Measurements from ENCODE around the gene KCNQ1.

- TF ChIP-seq, protein P1, sequence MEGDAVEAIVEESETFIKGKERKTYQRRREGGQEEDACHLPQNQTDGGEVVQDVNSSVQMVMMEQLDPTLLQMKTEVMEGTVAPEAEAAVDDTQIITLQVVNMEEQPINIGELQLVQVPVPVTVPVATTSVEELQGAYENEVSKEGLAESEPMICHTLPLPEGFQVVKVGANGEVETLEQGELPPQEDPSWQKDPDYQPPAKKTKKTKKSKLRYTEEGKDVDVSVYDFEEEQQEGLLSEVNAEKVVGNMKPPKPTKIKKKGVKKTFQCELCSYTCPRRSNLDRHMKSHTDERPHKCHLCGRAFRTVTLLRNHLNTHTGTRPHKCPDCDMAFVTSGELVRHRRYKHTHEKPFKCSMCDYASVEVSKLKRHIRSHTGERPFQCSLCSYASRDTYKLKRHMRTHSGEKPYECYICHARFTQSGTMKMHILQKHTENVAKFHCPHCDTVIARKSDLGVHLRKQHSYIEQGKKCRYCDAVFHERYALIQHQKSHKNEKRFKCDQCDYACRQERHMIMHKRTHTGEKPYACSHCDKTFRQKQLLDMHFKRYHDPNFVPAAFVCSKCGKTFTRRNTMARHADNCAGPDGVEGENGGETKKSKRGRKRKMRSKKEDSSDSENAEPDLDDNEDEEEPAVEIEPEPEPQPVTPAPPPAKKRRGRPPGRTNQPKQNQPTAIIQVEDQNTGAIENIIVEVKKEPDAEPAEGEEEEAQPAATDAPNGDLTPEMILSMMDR (IDR thresholded peaks at IDR 0.05), result no peak
- TF ChIP-seq ZNF423 (CRISPR knock-in tag; IDR thresholded peaks at IDR 0.05) (no peak), E2F5 (CRISPR knock-in tag; IDR thresholded peaks at IDR 0.05) (no peak), SP1 (CRISPR knock-in tag; conservative IDR thresholded peaks at IDR 0.05) (no peak), FOXJ3 (CRISPR knock-in tag; IDR thresholded peaks at IDR 0.05; ENCODE audit: borderline replicate concordance) (no peak), NFE2L1 (CRISPR knock-in tag; IDR thresholded peaks at IDR 0.05) (no peak), PRDM15 (CRISPR knock-in tag; IDR thresholded peaks at IDR 0.05) (no peak)
- TF ChIP-seq, protein P2, sequence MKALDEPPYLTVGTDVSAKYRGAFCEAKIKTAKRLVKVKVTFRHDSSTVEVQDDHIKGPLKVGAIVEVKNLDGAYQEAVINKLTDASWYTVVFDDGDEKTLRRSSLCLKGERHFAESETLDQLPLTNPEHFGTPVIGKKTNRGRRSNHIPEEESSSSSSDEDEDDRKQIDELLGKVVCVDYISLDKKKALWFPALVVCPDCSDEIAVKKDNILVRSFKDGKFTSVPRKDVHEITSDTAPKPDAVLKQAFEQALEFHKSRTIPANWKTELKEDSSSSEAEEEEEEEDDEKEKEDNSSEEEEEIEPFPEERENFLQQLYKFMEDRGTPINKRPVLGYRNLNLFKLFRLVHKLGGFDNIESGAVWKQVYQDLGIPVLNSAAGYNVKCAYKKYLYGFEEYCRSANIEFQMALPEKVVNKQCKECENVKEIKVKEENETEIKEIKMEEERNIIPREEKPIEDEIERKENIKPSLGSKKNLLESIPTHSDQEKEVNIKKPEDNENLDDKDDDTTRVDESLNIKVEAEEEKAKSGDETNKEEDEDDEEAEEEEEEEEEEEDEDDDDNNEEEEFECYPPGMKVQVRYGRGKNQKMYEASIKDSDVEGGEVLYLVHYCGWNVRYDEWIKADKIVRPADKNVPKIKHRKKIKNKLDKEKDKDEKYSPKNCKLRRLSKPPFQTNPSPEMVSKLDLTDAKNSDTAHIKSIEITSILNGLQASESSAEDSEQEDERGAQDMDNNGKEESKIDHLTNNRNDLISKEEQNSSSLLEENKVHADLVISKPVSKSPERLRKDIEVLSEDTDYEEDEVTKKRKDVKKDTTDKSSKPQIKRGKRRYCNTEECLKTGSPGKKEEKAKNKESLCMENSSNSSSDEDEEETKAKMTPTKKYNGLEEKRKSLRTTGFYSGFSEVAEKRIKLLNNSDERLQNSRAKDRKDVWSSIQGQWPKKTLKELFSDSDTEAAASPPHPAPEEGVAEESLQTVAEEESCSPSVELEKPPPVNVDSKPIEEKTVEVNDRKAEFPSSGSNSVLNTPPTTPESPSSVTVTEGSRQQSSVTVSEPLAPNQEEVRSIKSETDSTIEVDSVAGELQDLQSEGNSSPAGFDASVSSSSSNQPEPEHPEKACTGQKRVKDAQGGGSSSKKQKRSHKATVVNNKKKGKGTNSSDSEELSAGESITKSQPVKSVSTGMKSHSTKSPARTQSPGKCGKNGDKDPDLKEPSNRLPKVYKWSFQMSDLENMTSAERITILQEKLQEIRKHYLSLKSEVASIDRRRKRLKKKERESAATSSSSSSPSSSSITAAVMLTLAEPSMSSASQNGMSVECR (CRISPR knock-in tag; IDR thresholded peaks at IDR 0.05; ENCODE audit: borderline replicate concordance), result no peak
Measured at GRCh38 chr11:2521733-2522630, 77.2 kb downstream of the KCNQ1 start.

Measured in WTC11 (cell line).